GM18505 (cell line): ENCODE data around the gene ZNF311.
"Not testable (repeated sequence)": the region's sequence is repeated elsewhere in the genome, so short reads cannot be mapped to it uniquely, and the experiment has no call there.

Experiments
- ATAC-seq: cut with Tn5 transposase; IDR thresholded peaks from one replicate; pipeline ENCODE4 v1.9.1; 2021; ENCODE audit not compliant: unreplicated experiment
- POLR2A ChIP-seq: IDR thresholded peaks from 4 replicates; pipeline ENCODE4 v1.6.1; 2011; ENCODE audit warnings: borderline replicate concordance; ENCODE audit not compliant: insufficient read depth, insufficient read length; ENCODE audit errors: extremely low read depth

The ZNF311 gene

GRCh38 chr6:28956331-28956730, 48.8 kb downstream of the ZNF311 start:
- ATAC-seq, result no peak
- TF ChIP-seq POLR2A, result no peak

GRCh38 chr6:28953585-28954258, 51.4 kb downstream of the ZNF311 start:
- no peak for ATAC-seq
- no peak for TF ChIP-seq POLR2A

GRCh38 chr6:28953039-28953584, 52.0 kb downstream of the ZNF311 start:
- no peak for TF ChIP-seq POLR2A
- ATAC-seq, result no peak

- ATAC-seq, result not testable (repeated sequence)
Observed at GRCh38 chr6:28949656-28950195, 55.4 kb downstream of the ZNF311 start.

- ATAC-seq, result no peak
- no peak for TF ChIP-seq POLR2A
Observed at GRCh38 chr6:28948782-28949486, 56.2 kb downstream of the ZNF311 start.

- TF ChIP-seq POLR2A, result no peak
- ATAC-seq, result no peak
Observed at GRCh38 chr6:28947831-28948270, 57.3 kb downstream of the ZNF311 start.

GRCh38 chr6:28947067-28947765, 57.9 kb downstream of the ZNF311 start:
- no peak for TF ChIP-seq POLR2A
- no peak for ATAC-seq

- ATAC-seq, result no peak
- no peak for TF ChIP-seq POLR2A
Observed at GRCh38 chr6:28945349-28945748, 59.8 kb downstream of the ZNF311 start.
